ENCODE results near the gene CCDC170.

DNA sequence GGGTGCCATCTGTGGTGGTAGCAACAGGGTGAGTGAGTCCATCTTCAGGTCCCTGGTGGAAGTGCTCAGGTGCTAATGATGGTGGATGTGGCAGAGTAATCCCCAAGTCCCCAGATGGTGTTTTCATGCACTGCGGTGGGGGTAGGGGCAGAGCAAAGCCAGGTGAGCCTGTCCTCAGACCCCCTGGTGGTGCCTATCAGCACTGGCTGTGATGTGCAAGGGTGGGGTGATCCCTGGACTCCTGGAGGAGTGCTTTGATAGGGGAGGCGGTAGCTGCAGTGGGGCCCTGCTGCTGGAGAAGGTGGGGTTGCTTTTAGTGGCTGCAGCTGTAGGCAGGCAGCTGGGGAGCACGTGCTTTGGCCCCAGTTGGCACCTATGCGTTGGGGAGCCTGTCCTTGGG lies 70.8 kb downstream of the CCDC170 start:
- TF ChIP-seq, protein P1, sequence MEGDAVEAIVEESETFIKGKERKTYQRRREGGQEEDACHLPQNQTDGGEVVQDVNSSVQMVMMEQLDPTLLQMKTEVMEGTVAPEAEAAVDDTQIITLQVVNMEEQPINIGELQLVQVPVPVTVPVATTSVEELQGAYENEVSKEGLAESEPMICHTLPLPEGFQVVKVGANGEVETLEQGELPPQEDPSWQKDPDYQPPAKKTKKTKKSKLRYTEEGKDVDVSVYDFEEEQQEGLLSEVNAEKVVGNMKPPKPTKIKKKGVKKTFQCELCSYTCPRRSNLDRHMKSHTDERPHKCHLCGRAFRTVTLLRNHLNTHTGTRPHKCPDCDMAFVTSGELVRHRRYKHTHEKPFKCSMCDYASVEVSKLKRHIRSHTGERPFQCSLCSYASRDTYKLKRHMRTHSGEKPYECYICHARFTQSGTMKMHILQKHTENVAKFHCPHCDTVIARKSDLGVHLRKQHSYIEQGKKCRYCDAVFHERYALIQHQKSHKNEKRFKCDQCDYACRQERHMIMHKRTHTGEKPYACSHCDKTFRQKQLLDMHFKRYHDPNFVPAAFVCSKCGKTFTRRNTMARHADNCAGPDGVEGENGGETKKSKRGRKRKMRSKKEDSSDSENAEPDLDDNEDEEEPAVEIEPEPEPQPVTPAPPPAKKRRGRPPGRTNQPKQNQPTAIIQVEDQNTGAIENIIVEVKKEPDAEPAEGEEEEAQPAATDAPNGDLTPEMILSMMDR (conservative IDR thresholded peaks at IDR 0.05; ENCODE audit: low read depth, low read length) = no peak
- no peak for TF ChIP-seq EZH2phosphoT487 (IDR thresholded peaks at IDR 0.05; ENCODE audit: borderline replicate concordance, low read length)
- no peak for TF ChIP-seq EZH2 (IDR thresholded peaks at IDR 0.05; ENCODE audit: low read length, unreplicated experiment)
